HG02981 (cell line): ENCODE results near the gene ATF2.
"Not testable (repeated sequence)": the region's sequence is repeated elsewhere in the genome, so short reads cannot be mapped to it uniquely, and the experiment has no call there.

Source experiments
- ATAC-seq: cut with Tn5 transposase; IDR thresholded peaks from one replicate; pipeline ENCODE4 v1.9.1; 2021; ENCODE audit warnings: mild to moderate bottlenecking, moderate library complexity; ENCODE audit not compliant: unreplicated experiment

Gene ATF2

DNA sequence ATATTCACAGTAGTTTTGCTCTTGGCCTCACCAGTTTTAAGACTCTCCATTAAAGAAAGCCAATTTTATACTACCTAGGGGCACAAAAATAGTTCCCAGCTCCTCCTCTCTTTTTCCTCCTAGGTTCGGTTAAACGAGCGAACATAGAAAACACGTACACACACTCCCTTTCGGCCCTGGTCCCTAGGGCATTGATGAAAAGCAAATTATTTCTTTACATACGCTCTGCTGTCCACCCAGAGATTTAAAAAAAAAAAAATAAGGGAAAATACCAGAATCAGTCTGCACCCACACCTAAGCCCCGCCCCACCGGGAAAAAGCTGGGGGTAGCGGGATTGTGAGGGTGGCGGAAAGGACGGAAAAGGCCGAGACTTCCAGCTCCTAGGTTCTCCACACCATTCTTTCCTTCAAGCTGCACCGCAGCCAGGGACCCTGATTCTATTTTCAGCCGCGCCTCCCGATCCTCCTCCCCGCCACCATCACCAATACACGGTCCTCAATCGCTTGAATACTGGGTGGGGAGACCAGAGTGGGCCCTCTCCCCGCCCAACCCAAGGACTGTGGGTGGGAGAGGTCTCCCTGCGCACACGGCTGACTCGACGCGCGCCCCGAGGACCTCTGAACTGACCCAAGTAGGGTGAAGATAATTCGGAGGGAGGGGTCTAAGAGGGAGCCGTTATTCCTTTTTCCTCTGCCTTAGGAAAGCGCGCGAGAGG, 769 bp downstream of the ATF2 start:
- no peak for ATAC-seq

GRCh38 chr2:175166216-175166824, 1.7 kb downstream of the ATF2 start:
- ATAC-seq, result no peak

GRCh38 chr2:175164235-175164634, 3.8 kb downstream of the ATF2 start:
- no peak for ATAC-seq

GRCh38 chr2:175158894-175159293, 9.1 kb downstream of the ATF2 start:
- ATAC-seq, result no peak

- ATAC-seq, result no peak
Observed at GRCh38 chr2:175156534-175156933, 11.5 kb downstream of the ATF2 start.

- ATAC-seq, result peak; percentile 82
Observed at GRCh38 chr2:175154661-175155082, 13.3 kb downstream of the ATF2 start.

DNA sequence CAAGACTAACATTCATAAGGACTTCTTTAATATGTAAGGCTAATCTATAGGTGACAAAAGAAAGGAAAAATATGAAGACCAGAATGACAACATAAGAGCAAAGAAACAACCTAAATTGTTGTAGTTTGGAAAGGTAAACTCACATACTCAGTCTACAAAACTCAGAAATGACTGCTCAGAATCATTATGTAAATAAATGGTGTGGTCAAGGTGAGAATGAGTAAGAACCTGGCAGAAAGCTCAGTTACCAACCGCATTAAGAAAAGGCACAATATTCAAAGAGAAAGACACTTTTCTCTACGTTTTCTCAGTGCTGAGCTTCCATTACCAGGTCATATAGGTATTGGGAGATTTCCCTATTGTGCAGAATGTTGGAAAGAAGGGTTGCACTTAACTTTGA, 15.8 kb downstream of the ATF2 start:
- ATAC-seq, result peak; percentile 84

DNA sequence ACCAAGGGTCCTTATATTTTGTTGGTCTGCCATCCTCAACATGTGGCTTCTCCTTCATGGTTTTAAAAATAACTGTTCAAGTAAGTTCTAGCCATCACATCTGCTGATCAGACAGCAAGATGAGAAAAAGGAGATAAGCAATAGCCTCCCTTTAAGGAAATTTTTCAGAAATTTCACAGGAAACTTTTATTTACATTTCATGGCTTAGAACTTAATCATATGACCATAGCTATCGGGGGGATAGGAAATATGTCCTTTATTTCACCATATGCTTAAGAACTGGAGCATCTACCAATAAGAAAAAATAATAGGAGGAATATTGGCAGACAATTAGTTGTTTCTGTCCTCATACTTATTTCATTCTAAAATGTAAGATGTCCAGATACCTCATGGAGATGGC, 16.2 kb downstream of the ATF2 start:
- ATAC-seq, result no peak

DNA sequence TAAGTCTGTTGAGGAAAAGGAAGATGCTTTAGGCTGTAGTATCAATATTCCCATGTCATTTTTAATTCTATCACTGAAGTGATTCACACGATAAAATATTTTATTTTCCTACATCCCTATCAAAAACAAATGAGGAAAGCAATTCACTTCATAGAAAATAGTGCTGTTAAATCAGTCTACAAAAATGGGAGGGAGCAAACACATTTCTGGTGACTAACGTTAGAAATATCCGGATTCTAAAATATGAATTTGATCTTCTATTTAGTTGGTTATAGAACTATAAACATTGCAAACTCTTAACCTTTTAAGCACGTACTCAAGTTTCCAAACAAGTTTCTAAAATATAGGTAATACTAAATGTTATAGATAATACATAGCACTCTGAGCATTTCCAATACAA, 20.8 kb downstream of the ATF2 start:
- no peak for ATAC-seq

- no peak for ATAC-seq
Observed at GRCh38 chr2:175143678-175144077, 24.3 kb downstream of the ATF2 start.

GRCh38 chr2:175143191-175143590, 24.8 kb downstream of the ATF2 start:
- ATAC-seq, result no peak

DNA sequence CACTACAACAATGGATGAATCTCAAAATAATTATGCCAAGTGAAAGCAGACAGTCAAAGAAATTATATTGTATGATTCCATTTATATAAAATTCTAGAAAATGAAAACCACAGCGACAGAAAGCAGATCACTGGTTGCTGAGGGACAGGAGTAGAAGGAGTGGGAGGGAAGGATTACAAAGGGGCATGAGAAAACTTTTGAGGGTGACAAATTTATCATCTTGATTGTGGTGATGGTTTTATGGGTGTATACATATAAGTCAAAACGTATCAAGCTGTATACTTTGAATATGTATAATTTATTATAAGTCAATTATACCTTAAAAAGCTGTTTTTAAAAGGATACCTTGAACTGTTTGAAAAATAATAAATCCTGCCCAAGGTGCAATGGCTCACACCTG, 27.7 kb downstream of the ATF2 start:
- no peak for ATAC-seq

- ATAC-seq, result no peak
Observed at GRCh38 chr2:175137793-175138192, 30.2 kb downstream of the ATF2 start.

DNA sequence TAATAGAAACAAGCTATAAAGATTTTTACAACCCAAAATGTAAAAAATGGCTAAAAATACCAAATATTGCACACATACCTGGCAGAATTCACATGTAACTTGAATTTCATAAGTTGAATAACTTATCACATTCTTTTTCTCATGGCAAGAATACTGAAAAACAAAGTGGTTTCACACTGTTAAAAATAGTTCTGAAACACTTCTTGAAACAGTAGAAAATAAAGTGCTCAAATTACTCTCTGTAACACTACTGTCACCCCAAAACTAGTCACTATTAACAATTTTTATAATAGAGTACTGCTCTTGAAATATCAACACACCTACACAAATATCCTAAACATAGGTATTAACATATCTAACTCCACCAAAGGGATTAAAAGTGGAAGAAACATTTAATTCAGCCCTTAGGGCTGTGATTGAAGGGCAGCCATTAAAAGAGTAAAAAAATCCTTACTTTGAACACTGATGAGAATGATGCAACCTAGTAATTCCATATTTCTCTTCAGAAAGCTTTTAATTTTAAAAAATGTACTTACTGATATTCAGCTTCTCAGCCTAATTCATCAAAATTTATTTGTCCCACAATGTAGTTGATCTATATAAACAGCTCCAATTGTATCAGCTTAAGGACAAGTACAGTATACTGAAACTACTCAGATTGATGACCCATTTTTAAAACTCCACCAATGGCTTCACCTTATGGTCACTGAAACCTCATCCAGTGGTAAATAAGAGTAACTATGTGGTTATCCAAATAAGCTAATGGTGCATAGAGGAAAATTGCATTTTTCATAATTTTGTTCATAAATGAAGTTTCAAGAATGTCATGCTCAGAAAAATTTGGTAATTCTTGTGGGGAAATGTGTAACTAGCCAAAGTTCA, 31.4 kb downstream of the ATF2 start:
- peak; percentile 60 for ATAC-seq

DNA sequence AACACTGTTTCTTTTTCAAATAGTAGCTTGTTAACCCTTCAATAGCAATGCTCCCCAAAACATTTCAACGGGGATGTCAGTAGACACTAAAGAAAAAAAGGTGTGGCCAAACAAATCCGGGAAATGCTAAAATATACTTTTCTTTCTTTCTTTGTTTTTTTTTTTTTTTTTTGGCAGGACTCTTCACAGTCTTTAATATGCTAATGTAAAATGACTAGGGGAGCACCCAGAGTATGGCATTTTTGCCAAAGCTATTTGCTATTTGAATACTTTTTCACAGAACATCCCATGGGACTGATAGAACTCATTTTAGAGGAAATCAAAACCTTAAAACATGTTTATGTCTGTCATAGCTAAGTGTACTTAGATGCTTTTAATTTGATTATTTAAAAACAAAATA, 32.1 kb downstream of the ATF2 start:
- no peak for ATAC-seq

DNA sequence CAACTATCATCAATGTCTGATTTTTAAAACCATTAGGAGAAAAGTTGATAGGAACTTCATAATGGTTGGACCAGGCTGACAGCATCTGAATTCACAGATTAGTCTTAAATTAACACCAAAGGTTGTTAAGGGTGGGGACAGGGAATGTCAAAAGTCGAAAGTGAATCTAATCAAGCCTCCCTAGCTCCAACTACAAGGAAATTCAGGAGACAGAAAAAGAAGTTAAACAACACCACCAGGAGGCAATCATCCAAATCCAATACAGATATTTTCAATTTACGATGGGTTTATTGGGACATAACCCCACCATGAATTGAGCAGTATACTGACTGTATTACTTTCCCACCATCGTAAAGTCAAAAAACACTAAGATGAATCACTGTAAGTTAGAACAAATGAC, 32.8 kb downstream of the ATF2 start:
- no peak for ATAC-seq

GRCh38 chr2:175131252-175131651, 36.8 kb downstream of the ATF2 start:
- ATAC-seq, result no peak

DNA sequence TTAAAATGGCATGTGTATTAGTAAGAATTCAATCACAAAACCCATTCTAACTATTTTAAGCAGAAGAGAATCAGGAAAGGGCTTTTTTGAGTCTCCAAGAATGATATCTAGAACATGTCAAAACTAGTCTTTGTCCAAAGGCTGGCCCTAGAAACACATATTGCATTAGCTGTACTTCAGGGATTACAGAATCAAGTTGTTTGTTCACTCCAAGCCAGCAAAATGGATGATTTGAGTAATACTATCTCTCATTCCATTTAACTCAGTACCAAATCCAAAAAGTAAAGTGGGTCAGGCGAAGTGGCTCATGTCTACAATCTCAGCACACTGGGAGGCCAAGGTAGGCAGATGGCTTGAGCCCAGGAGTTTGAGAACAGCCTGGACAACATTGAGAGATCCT, 41.3 kb downstream of the ATF2 start:
- no peak for ATAC-seq

GRCh38 chr2:175123254-175123653, 44.7 kb downstream of the ATF2 start:
- no peak for ATAC-seq

GRCh38 chr2:175111200-175111657, 56.8 kb downstream of the ATF2 start:
- peak; percentile 73 for ATAC-seq

DNA sequence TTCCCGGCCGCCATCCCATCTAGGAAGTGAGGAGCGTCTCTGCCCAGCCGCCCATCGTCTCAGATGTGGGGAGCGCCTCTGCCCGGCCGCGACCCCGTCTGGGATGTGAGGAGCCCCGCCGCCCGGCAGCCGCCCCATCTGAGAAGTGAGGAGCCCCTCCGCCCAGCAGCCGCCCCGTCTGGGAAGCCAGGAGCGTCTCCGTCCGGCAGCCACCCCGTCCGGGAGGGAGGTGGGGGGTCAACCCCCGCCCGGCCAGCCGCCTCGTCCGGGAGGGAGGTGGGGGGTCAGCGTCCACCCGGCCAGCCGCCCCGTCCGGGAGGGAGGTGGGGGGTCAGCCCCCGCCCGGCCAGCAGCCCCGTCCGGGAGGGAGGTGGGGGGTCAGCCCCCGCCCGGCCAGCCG, 59.9 kb downstream of the ATF2 start:
- ATAC-seq, result not testable (repeated sequence)

DNA sequence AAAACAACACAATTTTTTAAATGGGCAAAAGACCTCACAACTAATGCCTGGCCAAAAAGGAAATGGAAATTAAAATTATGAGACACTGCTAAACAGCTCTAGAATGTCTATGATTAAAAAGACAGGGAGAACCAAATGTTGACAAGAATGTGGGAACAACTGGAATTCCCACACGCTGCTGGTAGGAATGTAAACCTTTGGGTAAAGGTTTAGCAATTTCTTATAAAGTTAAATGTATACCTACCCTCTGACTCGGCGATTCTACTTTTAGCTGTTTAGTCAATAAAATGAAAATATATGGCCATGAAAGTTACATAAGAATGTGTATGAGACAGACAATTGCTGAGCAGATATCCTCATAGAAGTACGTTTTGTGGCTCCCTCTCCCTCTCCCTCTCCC, 60.9 kb downstream of the ATF2 start:
- no peak for ATAC-seq
